Endodermal cell (in vitro differentiated cells): ENCODE data around the gene OTUD3. TPM values are rescaled to one million over a fixed set of nuclear protein-coding genes. Genes with fewer than 3 reads are reported as not detected.

Source experiments
- DNase-seq: peaks from one replicate; pipeline ENCODE4 v3.0.0-alpha.2; 2017
- H3K27ac ChIP-seq: 2 replicates; pipeline ENCODE4 v1.5.1; 2013; ENCODE audit warnings: mild to moderate bottlenecking, low read depth, low read length, moderate library complexity
- H3K27me3 ChIP-seq: 2 replicates; pipeline ENCODE4 v1.6.1; 2013; ENCODE audit warnings: mild to moderate bottlenecking, low read length, moderate library complexity; ENCODE audit not compliant: insufficient read depth, control insufficient read depth, poor library complexity, severe bottlenecking
- H3K36me3 ChIP-seq: 2 replicates; pipeline ENCODE4 v1.7.0; 2013; ENCODE audit warnings: mild to moderate bottlenecking, low read length, moderate library complexity; ENCODE audit not compliant: control insufficient read depth, insufficient read depth
- H3K4me1 ChIP-seq: one replicate; pipeline ENCODE4 v1.7.0; 2013; ENCODE audit warnings: low read length; ENCODE audit not compliant: control insufficient read depth, insufficient read depth
- H3K4me3 ChIP-seq: 2 replicates; pipeline ENCODE4 v1.5.1; 2013; ENCODE audit warnings: mild to moderate bottlenecking, low read length, moderate library complexity
- H3K9ac ChIP-seq: 2 replicates; pipeline ENCODE4 v1.6.1; 2013; ENCODE audit warnings: mild to moderate bottlenecking, low read length, moderate library complexity; ENCODE audit not compliant: poor library complexity, severe bottlenecking; ENCODE audit errors: extremely low read depth
- H3K9me3 ChIP-seq: 2 replicates; pipeline ENCODE4 v1.6.1; 2013; ENCODE audit warnings: mild to moderate bottlenecking, low read length, moderate library complexity; ENCODE audit not compliant: control insufficient read depth
- H3K27ac Mint-ChIP-seq: 2 replicates; pipeline ENCODE4 v1.8.0; 2020; ENCODE audit warnings: mixed read lengths
- H3K27me3 Mint-ChIP-seq: 2 replicates; pipeline ENCODE4 v1.8.0; 2021; ENCODE audit warnings: mild to moderate bottlenecking, mixed read lengths; ENCODE audit not compliant: insufficient read depth
- H3K36me3 Mint-ChIP-seq: 2 replicates; pipeline ENCODE4 v1.8.0; 2020; ENCODE audit warnings: low read depth, mixed read lengths
- H3K4me1 Mint-ChIP-seq: 2 replicates; pipeline ENCODE4 v1.8.0; 2020; ENCODE audit warnings: mixed read lengths
- H3K4me3 Mint-ChIP-seq: 2 replicates; pipeline ENCODE4 v1.8.0; 2020; ENCODE audit warnings: mild to moderate bottlenecking, moderate library complexity, mixed read lengths
- H3K9me3 Mint-ChIP-seq: 2 replicates; pipeline ENCODE4 v1.8.0; 2020; ENCODE audit warnings: mild to moderate bottlenecking, mixed read lengths
- CTCF ChIP-seq: fragments of 200-600 bp; sonication (generic); conservative IDR thresholded peaks from 2 replicates; pipeline ENCODE4 v1.5.0; 2021; ENCODE audit warnings: antibody characterized with exemption, mild to moderate bottlenecking
- WGBS, 2 experiments: methylation state at CpG; one replicate each; pipeline versions ENCODE4 v1.1.5 to v1.1.7; 2013; ENCODE audit warnings: missing lambda C conversion rate in 2 of 2, mixed read lengths in 1 of 2; ENCODE audit not compliant: insufficient coverage in 1 of 2, insufficient read length in 1 of 2; 5-methylcytosine and 5-hydroxymethylcytosine counted together
- total RNA-seq, 2 donors: library from RNA; stranded (reverse); fragmentation: NEBNext Ultra II Directional in 1 of 2; extraction: Animal tissue kit (Norgen Biotek cat#: 25700) in 1 of 2; gene quantifications; 2 replicates in 1 of 2; 3 replicates in 1 of 2; pipeline ENCODE4 v1.2.1, GENCODE V29; 2021

The OTUD3 gene
- total RNA-seq, 2 donors from 2014 or later = 14.5 to 25.0 TPM

GRCh38 chr1:19852036-19852435 is 30.2 kb upstream of the OTUD3 start:
- Mint-ChIP-seq H3K27me3 (peaks cover 23% of the 10 kb centered on the region), H3K4me3 (no peak overlapping the region), H3K27ac (no peak overlapping the region), H3K9me3 (no peaks in the 10 kb centered on the region), H3K36me3 (no peaks in the 10 kb centered on the region), H3K4me1 (peaks cover 6% of the 10 kb centered on the region)
- H3K36me3 ChIP-seq = no peaks in the 10 kb centered on the region
- no peaks in the 10 kb centered on the region for H3K9me3 ChIP-seq
- H3K27ac ChIP-seq = no peak overlapping the region
- no peaks in the 10 kb centered on the region for H3K27me3 ChIP-seq
- no peak for DNase-seq
- H3K4me3 ChIP-seq = no peak overlapping the region
- no peaks in the 10 kb centered on the region for H3K4me1 ChIP-seq
- WGBS, 2 experiments = 89% methylated on average over 1 of the region's 1 CpG; no CpG with 5 or more reads in 1 of the 2 experiments
- H3K9ac ChIP-seq = no peak overlapping the region
- TF ChIP-seq CTCF = no peak

- peaks cover 19% of the 10 kb centered on the region for H3K27me3 Mint-ChIP-seq
- no peak overlapping the region for H3K27ac Mint-ChIP-seq
- no peak for DNase-seq
- H3K9ac ChIP-seq = no peak overlapping the region
- H3K27me3 ChIP-seq = no peaks in the 10 kb centered on the region
- no peak overlapping the region for H3K27ac ChIP-seq
- H3K4me1 ChIP-seq = no peaks in the 10 kb centered on the region
- TF ChIP-seq CTCF = no peak
- no peaks in the 10 kb centered on the region for H3K9me3 ChIP-seq
- no peak overlapping the region for H3K4me3 ChIP-seq
- H3K9me3 Mint-ChIP-seq = no peaks in the 10 kb centered on the region
- H3K36me3 ChIP-seq = no peaks in the 10 kb centered on the region
- H3K4me1 Mint-ChIP-seq = peaks cover 2% of the 10 kb centered on the region
- H3K4me3 Mint-ChIP-seq = no peak overlapping the region
- no peaks in the 10 kb centered on the region for H3K36me3 Mint-ChIP-seq
Observed at GRCh38 chr1:19854866-19855265, 27.3 kb upstream of the OTUD3 start.

- Histone ChIP-seq H3K27ac (no peak overlapping the region), H3K4me3 (no peak overlapping the region), H3K27me3 (no peaks in the 10 kb centered on the region), H3K36me3 (no peaks in the 10 kb centered on the region), H3K9ac (no peak overlapping the region), H3K4me1 (no peaks in the 10 kb centered on the region), H3K9me3 (peaks cover 12% of the 10 kb centered on the region)
- no peak for DNase-seq
- H3K36me3 Mint-ChIP-seq = no peaks in the 10 kb centered on the region
- H3K27ac Mint-ChIP-seq = no peak overlapping the region
- no peak overlapping the region for H3K4me3 Mint-ChIP-seq
- H3K4me1 Mint-ChIP-seq = no peaks in the 10 kb centered on the region
- H3K9me3 Mint-ChIP-seq = peaks cover 16% of the 10 kb centered on the region
- no peak for TF ChIP-seq CTCF
- WGBS, 2 experiments = 68 to 79% methylated on average over 5 of the region's 5 CpGs
- peaks cover 20% of the 10 kb centered on the region for H3K27me3 Mint-ChIP-seq
Observed at GRCh38 chr1:19858893-19859292, 23.3 kb upstream of the OTUD3 start.
